ENCODE measurements around the gene ANKRD29. TPM values are rescaled to one million over a fixed set of nuclear protein-coding genes. Genes with fewer than 3 reads are reported as not detected.

ANKRD29 gene
- 0.20 TPM in 1 of 2 replicates, not detected in the other for total RNA-seq

GRCh38 chr18:23662309-23663263 lies at the start of gene ANKRD29:
Gene ANKRD29, minus strand, starts transcription at chr18:23662911. Its CDS starts 181 bp downstream, at chr18:23662730.
- intact Hi-C loops (cut with micrococcal nuclease): loop anchor here (1.0 to 5.0 kb wide), 3 partner anchors 40 to 350 kb away; partner anchors contain the start of gene TTC39C

- intact Hi-C loops (cut with micrococcal nuclease): loop anchor here (1.0 to 5.0 kb wide), 3 partner anchors 50 to 300 kb away; partner anchors contain the start of genes ANKRD29 and TTC39C
Observed at GRCh38 chr18:23712445-23712844, 49.7 kb upstream of the ANKRD29 start.

- intact Hi-C loops (cut with micrococcal nuclease): loop anchor here (5.0 kb wide), 1 partner anchor 301 kb away; the partner anchor contains the start of gene TTC39C
Observed at GRCh38 chr18:23711426-23711825, 48.7 kb upstream of the ANKRD29 start.

- intact Hi-C loops (cut with micrococcal nuclease): loop anchor here (5.0 kb wide), 1 partner anchor 301 kb away; the partner anchor contains the start of gene TTC39C
Observed at GRCh38 chr18:23710946-23711345, 48.2 kb upstream of the ANKRD29 start.

- intact Hi-C loops (cut with micrococcal nuclease): loop anchor here (5.0 kb wide), 1 partner anchor 302 kb away; the partner anchor contains the start of gene TTC39C
Observed at GRCh38 chr18:23710068-23710527, 47.4 kb upstream of the ANKRD29 start.

- intact Hi-C loops (cut with micrococcal nuclease): no loop called here
Observed at GRCh38 chr18:23706971-23707640, 44.4 kb upstream of the ANKRD29 start.

- intact Hi-C loops (cut with micrococcal nuclease): loop anchor here (5.0 kb wide), 1 partner anchor 107 kb away; no protein-coding TSS in a partner anchor
Observed at GRCh38 chr18:23704806-23705205, 42.1 kb upstream of the ANKRD29 start.

- intact Hi-C loops (cut with micrococcal nuclease): loop anchor here (1.0 to 5.0 kb wide), 5 partner anchors 82 to 415 kb away; no protein-coding TSS in a partner anchor
Observed at GRCh38 chr18:23703987-23704384, 41.3 kb upstream of the ANKRD29 start.

- intact Hi-C loops (cut with micrococcal nuclease): loop anchor here (1.0 to 5.0 kb wide), 5 partner anchors 81 to 416 kb away; no protein-coding TSS in a partner anchor
Observed at GRCh38 chr18:23703057-23703986, 40.6 kb upstream of the ANKRD29 start.

- intact Hi-C loops (cut with micrococcal nuclease): loop anchor here (1.0 to 5.0 kb wide), 5 partner anchors 80 to 417 kb away; no protein-coding TSS in a partner anchor
Observed at GRCh38 chr18:23702606-23703005, 39.9 kb upstream of the ANKRD29 start.

GRCh38 chr18:23701544-23702064 lies 38.9 kb upstream of the ANKRD29 start:
- intact Hi-C loops (cut with micrococcal nuclease): loop anchor here (5.0 kb wide), 1 partner anchor 111 kb away; no protein-coding TSS in a partner anchor

- intact Hi-C loops (cut with micrococcal nuclease): loop anchor here (5.0 kb wide), 1 partner anchor 111 kb away; no protein-coding TSS in a partner anchor
Observed at GRCh38 chr18:23701017-23701416, 38.3 kb upstream of the ANKRD29 start.

- intact Hi-C loops (cut with micrococcal nuclease): no loop called here
Observed at GRCh38 chr18:23694637-23695430, 32.1 kb upstream of the ANKRD29 start.

GRCh38 chr18:23693846-23694245 lies 31.1 kb upstream of the ANKRD29 start:
- intact Hi-C loops (cut with micrococcal nuclease): no loop called here

GRCh38 chr18:23690505-23691068 lies 27.9 kb upstream of the ANKRD29 start:
- intact Hi-C loops (cut with micrococcal nuclease): no loop called here

- intact Hi-C loops (cut with micrococcal nuclease): loop anchor here (5.0 kb wide), 1 partner anchor 767 kb away; no protein-coding TSS in a partner anchor
Observed at GRCh38 chr18:23689616-23690504, 27.1 kb upstream of the ANKRD29 start.

- intact Hi-C loops (cut with micrococcal nuclease): loop anchor here (5.0 kb wide), 1 partner anchor 768 kb away; no protein-coding TSS in a partner anchor
Observed at GRCh38 chr18:23689031-23689615, 26.4 kb upstream of the ANKRD29 start, which contains the start of gene LAMA3. Gene LAMA3, plus strand, starts transcription at chr18:23689453. Its CDS starts 231 bp downstream, at chr18:23689684.
